Stimulated activated CD4-positive, alpha-beta T cell treated with anti-CD3 and anti-CD28 coated beads, Interleukin-2, amount 100 ng/mL, for 24 hours (primary cell): ENCODE data around the gene DUSP21.
"Not testable (repeated sequence)": the region's sequence is repeated elsewhere in the genome, so short reads cannot be mapped to it uniquely, and the experiment has no call there.

ENCODE experiments used
- DNase-seq, 2 donors: peaks; one replicate each; pipeline ENCODE4 v3.0.0-alpha.2; 2020

The DUSP21 gene

GRCh38 chrX:44843753-44844152 is at the start of gene DUSP21:
Gene DUSP21 (plus strand): TSS chrX:44844021. CDS start chrX:44844133, 112 bp downstream.
- DNase-seq: no peak

GRCh38 chrX:44795945-44796450 is 47.8 kb upstream of the DUSP21 start:
- DNase-seq: no peak

DNA sequence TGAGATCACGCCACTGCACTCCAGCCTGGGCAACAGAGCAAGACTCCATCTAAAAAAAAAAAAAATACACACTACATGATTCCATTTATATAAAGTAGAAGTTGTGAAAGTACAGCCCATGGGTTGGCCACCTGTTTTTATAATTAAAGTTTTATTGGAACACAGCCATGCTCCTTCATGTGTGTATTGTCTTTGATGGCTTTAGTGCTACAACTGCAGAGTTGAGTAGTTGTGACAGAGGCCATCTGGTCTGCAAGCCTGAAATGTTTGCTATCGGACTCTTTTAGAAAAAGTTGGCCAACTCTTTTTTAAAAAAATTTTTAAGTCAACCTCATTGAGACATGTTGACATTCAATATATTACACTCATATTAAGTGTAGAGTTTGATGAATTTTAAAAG is 41.2 kb upstream of the DUSP21 start:
- DNase-seq: no peak

DNA sequence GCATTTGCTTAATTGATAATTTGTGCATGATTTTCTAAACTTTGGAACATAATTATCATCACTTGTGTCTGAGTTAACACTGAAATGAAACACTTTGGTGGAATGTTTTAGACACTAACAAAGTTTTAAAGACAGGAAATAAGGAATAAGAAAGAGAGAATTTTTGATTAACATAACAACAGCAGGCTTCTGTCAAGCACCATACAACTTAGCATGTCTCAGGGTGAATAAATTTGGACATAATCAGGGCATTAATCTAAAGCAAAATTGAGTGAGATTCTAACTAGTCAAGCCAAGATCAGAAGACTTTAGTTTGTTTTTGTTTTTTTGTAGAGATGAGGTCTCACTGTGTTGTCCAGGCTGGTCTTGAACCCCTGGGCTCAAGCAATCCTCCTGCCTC is 28.1 kb upstream of the DUSP21 start:
- DNase-seq: no peak

GRCh38 chrX:44816367-44816766 is 27.5 kb upstream of the DUSP21 start:
- DNase-seq: no peak

- no peak for DNase-seq
Observed at GRCh38 chrX:44817029-44817428, 26.8 kb upstream of the DUSP21 start.

GRCh38 chrX:44822601-44823000 is 21.2 kb upstream of the DUSP21 start:
- no peak for DNase-seq

DNA sequence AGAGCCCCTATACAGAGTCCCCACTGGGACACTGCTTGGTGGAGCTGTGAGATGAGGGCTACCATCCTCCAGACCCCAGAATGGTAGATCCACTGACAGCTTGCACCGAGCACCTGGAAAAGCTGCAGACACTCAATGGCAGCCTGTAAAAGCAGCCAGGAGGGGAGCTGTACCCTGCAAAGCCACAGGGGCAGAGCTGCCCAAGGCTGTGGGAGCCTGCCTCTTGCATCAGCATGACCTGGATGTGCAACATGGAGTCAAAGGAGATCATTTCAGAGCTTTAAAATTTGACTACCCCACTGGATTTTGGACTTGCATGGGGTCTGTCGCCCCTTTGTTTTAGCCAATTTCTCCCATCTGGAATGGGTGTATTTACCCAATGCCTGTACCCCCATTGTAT is 20.6 kb upstream of the DUSP21 start:
- not testable (repeated sequence) for DNase-seq

DNA sequence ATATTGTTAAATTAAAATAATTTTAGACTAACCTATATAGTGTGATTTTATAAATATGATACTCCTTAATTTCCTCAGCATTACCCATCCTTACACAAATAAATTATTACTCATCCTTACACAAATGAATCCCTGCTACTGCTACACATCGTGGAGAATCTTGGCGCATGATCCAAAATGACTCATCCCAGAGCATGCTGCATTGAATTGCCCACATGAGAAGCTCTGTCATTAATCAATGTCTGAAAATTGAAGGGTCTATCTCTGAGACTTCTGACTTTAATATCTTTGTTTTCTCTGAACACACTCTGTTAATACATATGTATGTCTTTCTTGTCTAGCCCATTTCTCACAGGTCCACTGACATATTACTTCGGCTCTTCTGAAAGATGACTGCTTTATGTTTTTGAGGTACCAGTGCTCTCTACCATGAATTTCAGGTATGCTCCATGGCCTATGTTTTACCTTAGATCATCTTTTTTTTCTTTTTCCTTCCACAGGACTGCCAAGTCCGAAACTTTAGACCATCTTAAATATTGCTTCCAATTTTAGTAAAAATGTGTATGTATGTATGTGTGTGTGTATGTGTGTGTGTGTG is 15.7 kb upstream of the DUSP21 start:
- DNase-seq: no peak

- DNase-seq: no peak
Observed at GRCh38 chrX:44829832-44830231, 14.0 kb upstream of the DUSP21 start.

GRCh38 chrX:44842550-44843317 is 1.1 kb upstream of the DUSP21 start:
- DNase-seq: no peak

DNA sequence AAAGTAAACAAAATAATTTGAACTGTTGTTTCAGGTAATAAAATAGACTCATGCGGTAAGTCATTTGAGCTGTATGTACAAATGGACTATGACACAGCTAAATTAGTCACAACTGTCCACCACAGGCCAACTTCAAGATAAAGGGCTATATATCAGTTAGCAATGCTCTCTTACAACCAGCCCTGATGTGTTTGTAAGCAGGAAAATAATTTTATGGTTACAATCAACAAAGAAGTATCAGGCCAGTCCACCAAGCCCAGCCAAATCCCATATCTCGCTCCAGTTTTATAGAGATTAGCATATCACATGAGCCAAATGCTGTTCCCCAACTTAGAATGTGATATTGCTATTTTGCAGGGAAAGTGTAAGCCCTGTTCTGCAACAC is 511 bp upstream of the DUSP21 start:
- no peak for DNase-seq

DNA sequence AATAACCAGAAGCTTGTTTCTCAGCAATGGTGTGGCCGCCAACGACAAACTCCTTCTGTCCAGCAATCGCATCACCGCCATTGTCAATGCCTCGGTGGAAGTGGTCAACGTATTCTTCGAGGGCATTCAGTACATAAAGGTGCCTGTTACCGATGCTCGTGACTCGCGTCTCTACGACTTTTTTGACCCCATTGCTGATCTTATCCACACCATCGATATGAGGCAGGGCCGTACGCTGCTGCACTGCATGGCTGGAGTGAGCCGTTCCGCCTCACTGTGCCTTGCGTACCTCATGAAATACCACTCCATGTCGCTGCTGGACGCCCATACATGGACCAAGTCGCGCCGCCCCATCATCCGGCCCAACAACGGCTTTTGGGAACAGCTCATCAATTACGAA is 383 bp downstream of the DUSP21 start:
- DNase-seq: no peak

- DNase-seq: not testable (repeated sequence)
Observed at GRCh38 chrX:44850891-44851290, 7.1 kb downstream of the DUSP21 start.

GRCh38 chrX:44871114-44871645 is 27.4 kb downstream of the DUSP21 start:
- DNase-seq: no peak

DNA sequence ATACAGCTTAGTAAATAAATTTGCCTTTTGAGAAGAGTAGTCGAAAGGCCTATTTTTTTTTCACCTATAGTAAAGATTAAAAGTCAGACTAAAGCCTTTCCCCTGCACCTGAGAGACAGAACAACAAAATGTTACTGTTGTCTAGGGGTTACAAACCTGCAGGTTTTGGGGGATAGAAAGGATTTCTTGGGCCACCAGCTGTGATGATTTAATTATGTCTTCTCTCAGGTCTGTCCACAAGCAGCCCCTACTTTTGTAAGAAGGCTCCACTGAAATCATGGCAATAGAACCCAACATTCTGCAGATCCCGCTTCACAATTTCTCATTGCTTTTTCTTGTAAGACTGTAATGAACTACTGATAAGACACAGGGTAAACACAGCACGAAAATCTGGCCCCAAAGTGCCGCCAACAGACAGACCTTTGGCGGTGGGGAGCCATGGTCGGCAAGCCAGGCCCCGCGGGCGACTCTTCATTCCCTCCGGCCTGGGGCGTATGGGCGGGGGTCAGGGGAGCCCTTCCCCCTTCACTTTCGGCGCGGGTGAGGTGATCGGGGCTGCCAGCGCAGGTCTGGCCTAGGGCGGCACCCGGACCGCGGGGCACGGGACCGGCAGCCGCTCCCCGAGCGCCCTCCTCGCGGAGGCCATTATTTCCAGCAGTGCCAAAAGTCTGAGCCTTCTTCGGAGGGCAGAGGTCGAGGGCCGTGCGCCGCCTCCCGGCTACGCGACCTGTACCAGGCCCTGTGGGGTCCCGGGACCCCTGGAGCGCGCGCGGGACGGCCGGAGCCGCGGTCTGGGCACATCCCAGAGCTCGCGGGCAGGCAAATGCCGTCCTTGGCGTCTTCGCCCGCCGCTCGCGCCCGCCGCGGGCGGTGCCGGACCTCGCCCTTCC is 28.4 kb downstream of the DUSP21 start:
- peak; percentile 24 for DNase-seq

DNA sequence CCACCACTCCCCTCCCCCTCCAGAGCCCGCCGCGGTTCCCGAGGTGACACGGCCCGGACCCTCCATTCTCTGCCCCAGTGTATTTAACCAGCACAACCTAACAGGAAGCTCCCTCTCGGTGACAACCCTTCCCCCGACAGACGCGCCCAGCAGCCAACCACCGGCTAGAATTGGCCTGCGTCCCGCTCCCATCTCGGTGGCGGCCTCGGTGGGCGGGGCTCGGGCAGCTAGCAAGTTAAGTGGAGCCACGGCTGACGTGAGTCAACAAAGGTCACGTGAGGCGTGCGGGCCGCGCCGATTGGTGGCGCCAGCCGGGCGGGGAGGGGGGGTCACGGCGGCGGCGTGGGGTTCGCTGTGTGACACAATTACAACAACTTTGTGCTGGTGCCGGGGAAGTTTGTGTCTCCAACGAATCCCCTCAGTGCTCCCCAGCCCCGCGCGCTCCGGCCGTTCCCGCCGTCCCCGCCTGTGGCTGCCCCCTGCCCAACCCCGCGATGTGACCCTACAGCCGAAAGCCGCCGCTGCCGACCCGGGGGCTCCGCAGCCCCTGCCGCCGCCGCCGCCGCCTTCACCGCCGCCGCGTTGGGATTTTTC is 29.1 kb downstream of the DUSP21 start, which contains the start of gene KDM6A:
Gene KDM6A, plus strand, starts transcription at position 368 of the 594 bp plus-strand sequence. CDS start 364 bp downstream, outside the sequence.
- peak; percentile 93 to 94 for DNase-seq

GRCh38 chrX:44873415-44874276 is 29.8 kb downstream of the DUSP21 start:
- DNase-seq: peak; percentile 44

- DNase-seq: peak; percentile 33 to 43
Observed at GRCh38 chrX:44874420-44875184, 30.8 kb downstream of the DUSP21 start.

- no peak for DNase-seq
Observed at GRCh38 chrX:44875185-44875489, 31.3 kb downstream of the DUSP21 start.

- DNase-seq: no peak
Observed at GRCh38 chrX:44876086-44876485, 32.3 kb downstream of the DUSP21 start.
